NCI-H1694 treated with DMSO at 0.1 percent for 48 hours (cell line): ENCODE data around the gene PBRM1.
"Not testable (repeated sequence)": the region's sequence is repeated elsewhere in the genome, so short reads cannot be mapped to it uniquely, and the experiment has no call there.

Source experiments
- DNase-seq: peaks from one replicate; lab custom pipeline; 2025; lab: John Stamatoyannopoulos, UW

Gene PBRM1

DNA sequence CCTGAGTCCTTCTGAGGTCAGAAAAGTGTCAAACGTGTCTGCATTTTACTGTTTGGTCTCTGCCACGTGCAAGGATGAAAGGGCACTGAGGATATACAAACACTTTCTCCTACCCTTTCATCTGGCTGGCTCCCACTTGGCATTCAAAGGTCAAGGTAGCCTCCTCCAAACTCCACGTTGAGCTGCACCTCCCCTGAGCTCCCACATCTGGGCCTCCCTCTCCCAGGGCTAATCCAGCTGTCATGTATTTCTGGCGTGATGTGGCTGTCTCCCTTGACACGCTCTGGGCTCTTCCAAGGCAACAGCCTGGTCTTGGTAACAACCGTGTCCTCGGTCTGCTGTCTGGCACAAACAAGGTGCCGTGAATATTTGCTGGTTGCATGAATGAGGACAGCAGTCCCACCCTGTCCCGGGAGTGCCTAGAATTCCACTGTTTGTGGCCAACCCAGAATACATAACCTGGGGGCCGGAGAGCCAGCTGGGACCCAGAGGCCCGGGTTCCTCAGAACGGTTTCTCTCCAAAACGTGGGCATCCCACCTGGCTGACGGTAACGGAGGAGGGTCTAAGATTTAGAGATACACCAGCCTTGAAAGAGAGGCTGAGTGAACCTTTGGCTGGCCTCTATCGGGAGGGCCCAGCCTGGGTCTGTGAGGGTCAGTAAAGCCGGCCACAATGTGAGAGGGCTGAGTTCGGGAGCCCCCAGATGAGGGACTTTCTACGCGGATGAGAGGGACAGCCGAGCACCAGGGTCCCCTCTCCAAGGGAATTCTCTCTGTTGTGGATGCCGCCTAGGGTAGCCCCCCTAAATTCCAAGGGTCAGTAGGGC, 19.1 kb upstream of the PBRM1 start:
- DNase-seq: no peak

DNA sequence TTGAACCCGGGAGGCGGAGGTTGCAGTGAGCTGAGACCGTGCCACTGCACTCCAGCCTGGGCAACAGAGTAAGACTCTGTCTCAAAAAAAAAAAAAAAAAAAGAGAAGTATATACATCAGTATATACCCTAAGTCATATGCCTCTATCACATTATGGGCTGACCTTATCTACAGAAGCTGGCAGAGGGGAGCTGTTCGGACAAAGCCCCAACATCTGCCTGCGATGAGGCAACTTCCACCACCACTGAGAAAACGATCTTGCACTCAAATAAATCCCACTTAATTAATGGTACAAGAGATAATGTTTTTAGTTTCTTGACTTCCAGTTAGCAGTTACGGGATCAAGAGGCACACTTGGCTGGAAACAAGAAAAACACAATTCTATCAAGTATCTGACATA, 17.6 kb upstream of the PBRM1 start:
- no peak for DNase-seq

DNA sequence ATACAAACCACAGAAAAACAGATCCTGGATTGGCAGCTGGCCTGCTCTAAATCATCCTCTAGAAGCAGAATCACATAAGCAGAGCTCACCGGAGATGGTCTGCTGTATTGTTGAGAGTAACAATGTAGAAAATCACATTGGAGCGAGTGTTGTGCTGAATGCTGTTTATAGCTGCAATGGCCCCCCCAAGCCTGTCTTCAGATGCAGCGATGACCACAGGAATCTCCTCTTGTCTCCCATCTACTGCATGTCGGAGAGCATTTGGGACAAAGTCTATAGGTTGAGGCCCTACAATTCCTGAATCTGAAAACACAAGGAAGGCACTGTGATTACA, 11.9 kb upstream of the PBRM1 start:
- DNase-seq: no peak

GRCh38 chr3:52696830-52697631, 11.3 kb upstream of the PBRM1 start:
- no peak for DNase-seq

DNA sequence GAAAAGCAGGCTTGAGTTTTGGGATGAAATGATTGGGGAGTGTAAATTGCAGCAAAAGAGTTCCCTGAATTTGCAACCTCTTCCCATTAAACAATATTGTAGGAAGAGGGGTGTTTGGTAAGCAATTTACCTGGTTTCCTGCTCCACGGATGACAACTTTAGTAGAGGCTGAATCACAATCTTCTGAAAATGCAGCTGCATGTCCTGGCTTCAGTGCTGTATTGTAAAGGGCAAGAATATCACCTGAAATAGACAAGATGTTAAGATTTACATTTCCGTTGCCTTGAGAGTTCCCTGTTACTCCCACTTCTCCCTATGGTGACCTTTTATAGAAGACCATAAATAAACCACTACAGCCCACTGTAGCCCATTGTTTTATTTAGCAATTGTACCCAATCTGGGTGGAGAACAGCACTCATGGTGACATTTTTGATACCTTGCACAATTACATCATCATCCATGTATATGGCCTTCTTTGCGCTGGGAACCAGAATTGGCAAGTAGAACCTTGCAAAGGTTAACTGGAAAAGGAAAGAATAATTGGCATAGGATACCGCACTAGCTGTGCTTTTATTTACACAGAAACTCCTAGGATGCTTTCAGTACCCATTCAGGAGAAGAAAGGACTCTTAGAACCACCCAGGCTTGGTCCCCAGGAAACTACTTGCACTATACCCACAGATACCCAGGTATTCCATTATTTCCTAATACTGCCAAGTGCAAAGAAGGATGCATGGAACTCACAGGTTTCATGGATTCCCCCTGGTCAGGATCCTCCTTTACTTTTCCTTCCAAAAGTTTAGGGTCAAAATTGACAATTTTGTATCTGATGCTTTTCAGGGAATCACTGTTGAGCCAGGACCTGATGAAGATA, 10.3 kb upstream of the PBRM1 start:
- DNase-seq: no peak

GRCh38 chr3:52694528-52695189, 8.9 kb upstream of the PBRM1 start:
- DNase-seq: no peak

DNA sequence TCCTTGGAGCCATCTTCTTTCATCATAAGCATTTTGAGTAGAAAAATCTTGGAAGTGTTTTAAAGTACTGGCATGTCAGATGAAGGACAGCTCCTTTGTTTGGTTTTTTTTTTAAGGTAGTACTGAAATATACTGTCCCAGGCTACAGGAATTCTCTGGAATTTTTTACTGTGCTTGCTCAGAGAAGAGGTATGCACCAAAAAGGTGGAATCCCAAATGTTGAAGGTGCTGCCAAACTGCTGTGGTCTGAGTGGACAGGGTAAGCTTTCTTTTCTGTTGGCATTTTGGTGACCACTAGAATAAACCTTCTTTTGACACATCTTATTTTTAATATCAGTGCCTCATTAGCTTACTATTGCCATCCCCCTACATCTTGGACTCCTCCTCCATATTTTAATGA, 7.4 kb upstream of the PBRM1 start:
- no peak for DNase-seq

- DNase-seq: no peak
These were observed 4.8 kb upstream of the PBRM1 start for GRCh38 chr3:52690560-52690959.

DNA sequence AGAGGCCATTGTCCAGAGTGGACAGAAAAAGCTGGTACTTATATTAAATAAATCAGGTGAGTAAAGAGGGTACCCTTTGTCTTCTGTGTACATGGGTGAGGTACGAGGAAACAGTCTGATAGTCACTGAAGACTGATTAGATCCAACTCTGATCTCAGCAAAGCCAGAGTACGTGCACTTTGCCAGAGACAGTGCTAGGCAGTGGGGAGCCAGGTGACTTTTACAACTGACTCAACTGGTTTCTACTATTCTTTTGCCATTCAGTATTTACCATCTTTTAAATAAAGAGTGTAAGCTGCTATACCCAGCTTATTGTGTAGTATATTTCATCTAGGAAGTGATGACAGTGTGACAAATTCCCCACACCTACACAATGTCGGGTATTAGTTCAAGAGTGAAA, 3.4 kb upstream of the PBRM1 start:
- no peak for DNase-seq

DNA sequence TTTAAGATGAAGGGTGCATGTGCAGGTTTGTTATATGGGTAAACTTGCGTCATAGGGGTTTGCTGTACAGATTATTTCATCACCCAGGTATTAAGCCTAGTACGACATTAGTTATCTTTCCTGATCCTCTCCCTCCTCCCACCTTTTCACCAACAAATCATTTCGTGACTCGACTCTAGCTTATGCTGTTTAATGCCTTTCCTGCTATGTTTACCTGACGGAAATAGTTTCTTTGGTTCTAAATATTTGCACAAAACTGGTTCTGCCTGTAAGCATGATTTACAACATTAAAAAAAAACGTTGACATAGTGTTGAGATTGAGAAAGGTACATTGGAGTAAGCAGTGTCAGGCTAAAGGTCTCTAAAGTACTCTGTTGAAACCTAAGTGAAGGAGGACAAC, 2.6 kb upstream of the PBRM1 start:
- no peak for DNase-seq

- DNase-seq: peak; percentile 36
These were observed 416 bp downstream of the PBRM1 start for GRCh38 chr3:52685285-52685708.

GRCh38 chr3:52684184-52684583, 1.5 kb downstream of the PBRM1 start:
- DNase-seq: no peak

DNA sequence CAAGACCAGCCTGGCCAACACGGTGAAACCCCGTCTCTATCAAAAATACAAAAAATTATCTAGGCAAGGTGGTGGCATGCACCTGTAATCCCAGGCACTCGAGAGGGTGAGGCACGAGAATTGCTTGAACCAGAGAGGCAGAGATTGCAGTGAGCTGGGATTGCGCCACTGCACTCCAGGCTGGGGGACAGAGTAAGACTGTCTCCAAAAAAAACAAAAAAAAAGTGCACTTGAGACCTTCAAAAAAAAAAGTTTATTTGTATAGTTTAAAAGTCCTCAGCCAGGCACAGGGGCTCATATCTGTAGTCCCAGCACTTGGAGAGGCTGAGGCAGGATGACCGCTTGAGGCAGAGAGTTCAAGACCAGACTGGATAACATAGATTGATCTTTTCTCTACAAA, 2.1 kb downstream of the PBRM1 start:
- DNase-seq: no peak

GRCh38 chr3:52682016-52682415, 3.7 kb downstream of the PBRM1 start:
- DNase-seq: no peak

GRCh38 chr3:52681596-52681995, 4.1 kb downstream of the PBRM1 start:
- no peak for DNase-seq

- no peak for DNase-seq
These were observed 5.9 kb downstream of the PBRM1 start for GRCh38 chr3:52679811-52680210.

- no peak for DNase-seq
These were observed 6.5 kb downstream of the PBRM1 start for GRCh38 chr3:52679199-52679538.

DNA sequence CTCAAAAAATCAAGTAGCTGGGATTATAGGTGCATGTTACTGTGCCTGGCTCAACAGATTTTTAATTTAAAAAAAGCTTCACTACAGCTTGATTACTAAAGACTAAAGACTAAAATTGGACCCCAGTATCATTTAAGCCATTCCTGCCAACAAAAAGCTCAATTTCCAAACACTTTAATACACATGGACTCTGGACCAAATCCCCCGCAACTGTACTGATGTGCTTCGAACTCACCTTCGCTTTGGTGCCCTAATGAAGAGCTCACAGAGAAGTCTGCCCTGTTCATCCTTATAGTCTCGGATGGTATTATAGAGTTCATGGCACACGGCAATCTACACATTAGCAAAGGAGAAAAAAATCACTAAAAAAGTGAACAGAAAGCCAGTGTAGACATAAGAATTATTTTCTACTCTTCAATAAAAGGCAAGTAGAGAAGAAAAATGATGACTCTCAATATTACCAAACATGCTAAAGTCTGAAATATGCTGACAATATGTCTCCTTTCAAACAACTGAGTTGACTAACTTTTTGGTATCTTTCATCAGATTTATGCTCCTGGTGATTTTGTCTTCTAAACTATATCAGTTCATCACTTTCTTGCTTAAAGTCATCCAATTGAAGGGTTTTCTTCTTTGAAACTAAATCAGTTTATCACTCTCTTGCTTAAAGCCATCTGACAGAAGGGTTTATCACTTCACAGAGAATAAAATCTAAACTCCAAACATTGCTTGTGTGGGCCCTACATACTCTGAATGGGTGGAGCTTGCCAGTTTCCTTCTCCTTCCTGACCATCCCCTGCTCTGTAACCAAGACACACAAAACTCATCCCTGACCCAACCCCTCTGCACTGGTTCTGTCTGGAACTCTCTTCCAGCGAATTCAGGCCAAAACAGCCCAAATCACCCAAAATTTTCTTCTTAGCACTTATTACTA, 7.2 kb downstream of the PBRM1 start:
- DNase-seq: no peak

- DNase-seq: not testable (repeated sequence)
These were observed 9.5 kb downstream of the PBRM1 start for GRCh38 chr3:52676201-52676600.

GRCh38 chr3:52671676-52672075, 14.0 kb downstream of the PBRM1 start:
- DNase-seq: no peak
